Measurements from ENCODE around the gene LRP2. TPM values are rescaled to one million over a fixed set of nuclear protein-coding genes. Genes with fewer than 3 reads are reported as not detected.

The LRP2 gene
- total and polyA plus RNA-seq, 4 donors = 0.19 to 5.7 (median 0.40) TPM

DNA sequence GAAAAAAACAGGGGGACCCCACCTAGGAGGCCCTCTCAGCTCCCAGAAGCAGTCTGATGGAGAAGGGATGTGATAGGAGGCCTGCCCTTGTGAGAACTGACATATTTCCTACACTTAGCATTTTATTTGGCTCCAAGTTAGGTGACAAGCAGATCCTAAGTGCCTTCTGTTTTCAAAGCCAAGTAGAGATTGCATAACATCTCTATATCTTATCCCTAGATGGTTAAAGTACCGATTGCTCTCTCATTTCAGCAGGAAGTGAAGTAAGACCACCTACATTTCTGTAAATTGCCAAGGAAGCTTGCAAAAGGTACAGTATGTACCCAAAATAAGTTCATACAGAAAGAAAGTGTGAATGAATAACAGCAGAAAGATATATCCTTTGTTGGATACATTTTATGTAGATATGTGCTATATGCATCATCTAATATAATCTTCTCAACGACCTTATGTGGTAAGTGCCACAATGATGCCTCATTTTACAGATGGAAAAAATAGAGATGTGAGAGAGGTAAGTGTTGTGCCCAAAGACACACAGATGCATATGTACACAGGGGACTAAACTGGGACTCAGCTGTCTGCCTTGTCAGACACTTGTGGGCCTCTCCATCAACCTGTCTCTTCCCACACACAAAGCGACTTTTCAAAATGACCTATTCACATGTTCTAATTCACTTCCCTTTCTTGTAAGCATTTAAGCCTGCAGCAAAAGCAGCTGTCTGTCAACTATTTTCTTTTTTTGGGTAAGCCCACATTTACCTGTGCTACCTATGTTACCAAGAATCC is 254.0 kb downstream of the LRP2 start (continued):
- TF ChIP-seq, protein P1, sequence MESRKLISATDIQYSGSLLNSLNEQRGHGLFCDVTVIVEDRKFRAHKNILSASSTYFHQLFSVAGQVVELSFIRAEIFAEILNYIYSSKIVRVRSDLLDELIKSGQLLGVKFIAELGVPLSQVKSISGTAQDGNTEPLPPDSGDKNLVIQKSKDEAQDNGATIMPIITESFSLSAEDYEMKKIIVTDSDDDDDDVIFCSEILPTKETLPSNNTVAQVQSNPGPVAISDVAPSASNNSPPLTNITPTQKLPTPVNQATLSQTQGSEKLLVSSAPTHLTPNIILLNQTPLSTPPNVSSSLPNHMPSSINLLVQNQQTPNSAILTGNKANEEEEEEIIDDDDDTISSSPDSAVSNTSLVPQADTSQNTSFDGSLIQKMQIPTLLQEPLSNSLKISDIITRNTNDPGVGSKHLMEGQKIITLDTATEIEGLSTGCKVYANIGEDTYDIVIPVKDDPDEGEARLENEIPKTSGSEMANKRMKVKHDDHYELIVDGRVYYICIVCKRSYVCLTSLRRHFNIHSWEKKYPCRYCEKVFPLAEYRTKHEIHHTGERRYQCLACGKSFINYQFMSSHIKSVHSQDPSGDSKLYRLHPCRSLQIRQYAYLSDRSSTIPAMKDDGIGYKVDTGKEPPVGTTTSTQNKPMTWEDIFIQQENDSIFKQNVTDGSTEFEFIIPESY (IDR thresholded peaks at IDR 0.05) = no peak
- TF ChIP-seq EGR1 (IDR thresholded peaks at IDR 0.05; ENCODE audit: low read depth in 2 of 2) (no peak), NR2F2 (IDR thresholded peaks at IDR 0.05) (no peak)

DNA sequence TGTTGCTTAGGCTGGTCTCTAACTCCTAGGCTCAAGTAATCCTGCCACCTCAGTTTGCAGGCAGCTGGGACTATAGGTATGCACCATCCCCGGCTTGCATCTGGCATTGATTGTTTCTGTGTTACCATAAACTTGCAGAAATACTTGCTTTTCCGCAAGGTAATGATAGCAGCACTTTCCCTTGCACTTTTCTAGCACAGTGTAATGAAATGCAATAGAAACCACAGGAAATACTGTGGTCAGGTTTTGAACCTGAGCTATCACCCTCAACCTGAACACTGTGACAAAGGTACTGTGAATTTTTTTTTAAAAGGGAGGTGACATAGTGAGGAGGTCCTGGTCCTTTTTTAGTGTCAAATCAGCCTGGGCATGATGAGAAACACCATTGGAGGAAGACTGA is 254.7 kb downstream of the LRP2 start:
- Histone ChIP-seq H3K36me3 (ENCODE audit: control insufficient read depth in 4 of 4, insufficient read depth in 3 of 4, low read depth in 1 of 4, low read length in 3 of 4) (no peaks in the 10 kb centered on the region), H3K9ac (ENCODE audit: low read depth in 1 of 2, low read length in 2 of 2) (no peak overlapping the region), H3K4me3 (ENCODE audit: low read depth in 1 of 3, low read length in 3 of 3) (no peak overlapping the region), H3K4me1 (ENCODE audit: control insufficient read depth in 4 of 4, insufficient read depth in 4 of 4, low read length in 3 of 4) (no peaks in the 10 kb centered on the region), H3K27ac (ENCODE audit: low read depth in 1 of 2, low read length in 2 of 2) (no peak overlapping the region), H3K27me3 (ENCODE audit: control insufficient read depth in 4 of 4, insufficient read depth in 4 of 4, low read length in 3 of 4) (no peaks in the 10 kb centered on the region), H3K9me3 (ENCODE audit: control insufficient read depth in 4 of 4, low read length in 3 of 4) (no peaks in the 10 kb centered on the region)
- TF ChIP-seq, protein P2, sequence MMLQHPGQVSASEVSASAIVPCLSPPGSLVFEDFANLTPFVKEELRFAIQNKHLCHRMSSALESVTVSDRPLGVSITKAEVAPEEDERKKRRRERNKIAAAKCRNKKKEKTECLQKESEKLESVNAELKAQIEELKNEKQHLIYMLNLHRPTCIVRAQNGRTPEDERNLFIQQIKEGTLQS (IDR thresholded peaks at IDR 0.05) = no peak
- TF ChIP-seq EGR1 (IDR thresholded peaks at IDR 0.05; ENCODE audit: low read depth in 2 of 2) (no peak), FOXA2 (IDR thresholded peaks at IDR 0.05) (no peak), HNF4G (IDR thresholded peaks at IDR 0.05) (no peak), GABPA (IDR thresholded peaks at IDR 0.05 in 1 of 2, conservative IDR thresholded peaks at IDR 0.05 in 1 of 2) (no peak), RAD21 (IDR thresholded peaks at IDR 0.05) (no peak), TAF1 (conservative IDR thresholded peaks at IDR 0.05) (no peak), JUND (IDR thresholded peaks at IDR 0.05) (no peak), YY1 (IDR thresholded peaks at IDR 0.05) (no peak), SP1 (IDR thresholded peaks at IDR 0.05) (no peak), RXRA (IDR thresholded peaks at IDR 0.05) (no peak), HNF4A (conservative IDR thresholded peaks at IDR 0.05) (no peak), FOXA1 (IDR thresholded peaks at IDR 0.05) (no peak), NR2F2 (IDR thresholded peaks at IDR 0.05) (no peak)
- TF ChIP-seq, protein P3, sequence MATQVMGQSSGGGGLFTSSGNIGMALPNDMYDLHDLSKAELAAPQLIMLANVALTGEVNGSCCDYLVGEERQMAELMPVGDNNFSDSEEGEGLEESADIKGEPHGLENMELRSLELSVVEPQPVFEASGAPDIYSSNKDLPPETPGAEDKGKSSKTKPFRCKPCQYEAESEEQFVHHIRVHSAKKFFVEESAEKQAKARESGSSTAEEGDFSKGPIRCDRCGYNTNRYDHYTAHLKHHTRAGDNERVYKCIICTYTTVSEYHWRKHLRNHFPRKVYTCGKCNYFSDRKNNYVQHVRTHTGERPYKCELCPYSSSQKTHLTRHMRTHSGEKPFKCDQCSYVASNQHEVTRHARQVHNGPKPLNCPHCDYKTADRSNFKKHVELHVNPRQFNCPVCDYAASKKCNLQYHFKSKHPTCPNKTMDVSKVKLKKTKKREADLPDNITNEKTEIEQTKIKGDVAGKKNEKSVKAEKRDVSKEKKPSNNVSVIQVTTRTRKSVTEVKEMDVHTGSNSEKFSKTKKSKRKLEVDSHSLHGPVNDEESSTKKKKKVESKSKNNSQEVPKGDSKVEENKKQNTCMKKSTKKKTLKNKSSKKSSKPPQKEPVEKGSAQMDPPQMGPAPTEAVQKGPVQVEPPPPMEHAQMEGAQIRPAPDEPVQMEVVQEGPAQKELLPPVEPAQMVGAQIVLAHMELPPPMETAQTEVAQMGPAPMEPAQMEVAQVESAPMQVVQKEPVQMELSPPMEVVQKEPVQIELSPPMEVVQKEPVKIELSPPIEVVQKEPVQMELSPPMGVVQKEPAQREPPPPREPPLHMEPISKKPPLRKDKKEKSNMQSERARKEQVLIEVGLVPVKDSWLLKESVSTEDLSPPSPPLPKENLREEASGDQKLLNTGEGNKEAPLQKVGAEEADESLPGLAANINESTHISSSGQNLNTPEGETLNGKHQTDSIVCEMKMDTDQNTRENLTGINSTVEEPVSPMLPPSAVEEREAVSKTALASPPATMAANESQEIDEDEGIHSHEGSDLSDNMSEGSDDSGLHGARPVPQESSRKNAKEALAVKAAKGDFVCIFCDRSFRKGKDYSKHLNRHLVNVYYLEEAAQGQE (IDR thresholded peaks at IDR 0.05) = no peak
- TF ChIP-seq, protein P4, sequence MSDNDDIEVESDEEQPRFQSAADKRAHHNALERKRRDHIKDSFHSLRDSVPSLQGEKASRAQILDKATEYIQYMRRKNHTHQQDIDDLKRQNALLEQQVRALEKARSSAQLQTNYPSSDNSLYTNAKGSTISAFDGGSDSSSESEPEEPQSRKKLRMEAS (IDR thresholded peaks at IDR 0.05) = no peak
- TF ChIP-seq, protein P1 (IDR thresholded peaks at IDR 0.05) = no peak
- TF ChIP-seq, protein P5, sequence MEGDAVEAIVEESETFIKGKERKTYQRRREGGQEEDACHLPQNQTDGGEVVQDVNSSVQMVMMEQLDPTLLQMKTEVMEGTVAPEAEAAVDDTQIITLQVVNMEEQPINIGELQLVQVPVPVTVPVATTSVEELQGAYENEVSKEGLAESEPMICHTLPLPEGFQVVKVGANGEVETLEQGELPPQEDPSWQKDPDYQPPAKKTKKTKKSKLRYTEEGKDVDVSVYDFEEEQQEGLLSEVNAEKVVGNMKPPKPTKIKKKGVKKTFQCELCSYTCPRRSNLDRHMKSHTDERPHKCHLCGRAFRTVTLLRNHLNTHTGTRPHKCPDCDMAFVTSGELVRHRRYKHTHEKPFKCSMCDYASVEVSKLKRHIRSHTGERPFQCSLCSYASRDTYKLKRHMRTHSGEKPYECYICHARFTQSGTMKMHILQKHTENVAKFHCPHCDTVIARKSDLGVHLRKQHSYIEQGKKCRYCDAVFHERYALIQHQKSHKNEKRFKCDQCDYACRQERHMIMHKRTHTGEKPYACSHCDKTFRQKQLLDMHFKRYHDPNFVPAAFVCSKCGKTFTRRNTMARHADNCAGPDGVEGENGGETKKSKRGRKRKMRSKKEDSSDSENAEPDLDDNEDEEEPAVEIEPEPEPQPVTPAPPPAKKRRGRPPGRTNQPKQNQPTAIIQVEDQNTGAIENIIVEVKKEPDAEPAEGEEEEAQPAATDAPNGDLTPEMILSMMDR (IDR thresholded peaks at IDR 0.05; ENCODE audit: low read depth, low read length, missing input control) = no peak
- no peak for DNase-seq (ENCODE audit: low spot score)
- 77% methylated on average over 2 of the region's 2 CpGs for WGBS

All from liver (tissue), 9 donors.